Brain pericyte (primary cell): ENCODE measurements around the gene PNMA8B.
"Not testable (repeated sequence)": the region's sequence is repeated elsewhere in the genome, so short reads cannot be mapped to it uniquely, and the experiment has no call there.

ENCODE experiments used
- DNase-seq: peaks from one replicate; pipeline ENCODE4 v3.0.0-alpha.2; 2012; ENCODE audit warnings: low read depth, low spot score

Gene PNMA8B

DNA sequence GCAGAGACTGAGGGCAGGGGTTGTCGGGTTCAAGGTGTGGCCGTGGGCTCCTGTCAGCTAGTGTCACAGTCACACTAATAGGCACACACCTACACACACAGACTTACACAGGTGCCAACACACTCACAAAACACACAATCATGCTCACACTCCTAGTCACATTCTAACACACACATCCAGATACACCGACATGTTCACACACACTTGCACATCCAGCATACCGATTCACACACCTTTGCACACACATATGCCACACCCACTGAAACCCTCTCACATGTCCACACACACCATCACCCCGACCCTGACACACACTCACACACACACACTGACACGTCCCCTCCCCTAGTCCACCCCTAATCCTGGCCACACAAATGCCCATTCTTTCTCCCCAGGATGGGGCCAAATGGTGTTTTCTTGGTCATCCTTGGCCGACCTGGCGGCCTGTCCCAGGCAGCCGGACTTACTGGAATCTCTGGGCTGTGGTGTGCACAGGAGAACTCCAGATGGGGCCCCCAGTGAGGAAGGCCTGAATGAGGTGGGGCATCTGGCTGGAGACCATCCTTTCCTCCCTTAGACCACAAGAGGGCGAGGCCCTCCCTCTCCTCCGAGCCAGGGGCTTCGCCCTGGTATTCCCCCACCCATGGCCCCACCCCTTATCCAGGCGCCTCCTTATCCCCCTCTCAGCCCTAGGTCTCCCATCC, 19.1 kb upstream of the PNMA8B start:
- DNase-seq: no peak

DNA sequence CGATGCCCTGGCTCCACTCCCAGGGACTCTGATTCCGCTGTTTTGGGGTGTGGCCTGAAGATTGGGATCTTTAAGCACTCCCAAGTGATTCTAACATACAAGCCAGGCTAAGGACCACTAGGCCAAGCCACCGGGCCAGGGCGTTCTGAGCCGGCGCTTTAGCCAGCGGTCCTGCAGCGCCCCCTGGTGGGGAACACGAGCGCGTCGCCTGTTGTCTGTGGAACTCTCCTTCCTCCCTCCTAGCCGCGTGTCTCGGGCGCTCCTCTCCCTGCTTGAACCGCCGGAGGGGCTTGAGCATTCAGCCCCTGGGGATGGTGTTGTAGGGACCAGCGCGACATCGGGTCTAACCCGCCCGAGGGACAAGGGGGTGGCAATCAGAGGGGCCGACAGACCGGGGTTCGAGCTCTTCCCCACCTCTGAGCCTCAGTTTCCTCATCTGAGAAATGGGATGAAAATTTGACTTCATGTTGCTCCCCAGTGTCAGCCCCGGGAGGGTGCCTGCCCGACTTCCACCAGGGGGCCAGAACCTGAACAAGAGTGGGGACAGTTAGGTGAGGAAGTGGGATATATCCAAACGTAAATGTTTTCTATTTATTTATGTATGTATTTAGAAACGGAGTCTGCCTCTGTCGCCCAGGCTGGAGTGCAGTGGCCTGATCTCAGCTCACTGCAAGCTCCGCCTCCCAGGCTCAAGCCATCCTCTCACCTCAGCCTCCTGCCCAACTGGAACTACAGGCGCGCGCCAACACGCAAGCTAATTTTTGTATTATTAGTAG, 18.0 kb upstream of the PNMA8B start:
- DNase-seq: no peak

DNA sequence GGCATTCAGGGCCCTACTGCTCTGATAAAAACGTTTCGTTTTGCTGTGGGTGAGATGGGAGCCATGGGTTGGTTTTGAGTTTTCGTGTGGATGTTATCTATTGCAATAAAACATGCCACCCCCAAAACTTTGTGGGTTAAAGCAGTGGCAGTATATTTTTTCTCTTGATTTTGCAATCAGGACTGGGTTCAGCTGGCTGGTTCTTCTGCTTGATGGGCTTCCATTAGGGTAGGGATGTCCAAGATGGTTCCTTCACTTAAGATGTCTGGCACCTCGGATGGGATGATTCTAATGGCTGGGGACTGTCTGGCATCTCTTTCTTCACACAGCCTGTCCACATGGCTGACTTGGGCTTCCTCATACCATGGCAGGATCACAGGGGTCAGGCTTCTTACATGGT, 15.6 kb upstream of the PNMA8B start:
- no peak for DNase-seq

DNA sequence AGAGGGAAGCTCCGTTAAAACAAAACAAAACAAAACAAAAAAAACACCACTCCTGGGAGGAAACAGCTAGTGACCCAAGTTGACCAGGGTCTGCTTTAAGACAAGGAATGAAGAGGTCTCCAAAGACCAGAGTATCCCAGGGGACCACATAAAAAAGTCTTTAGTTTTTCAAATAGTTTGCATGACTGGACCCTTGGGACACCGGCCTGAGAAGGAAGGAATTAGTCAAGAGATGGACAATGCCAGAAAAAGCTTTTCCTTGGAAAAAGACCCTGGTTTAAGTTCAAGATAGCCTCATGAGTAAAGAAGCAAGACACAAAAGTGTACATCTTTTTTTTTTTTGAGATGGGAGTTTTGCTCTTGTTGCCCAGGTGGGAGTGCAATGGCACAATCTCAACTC, 12.5 kb upstream of the PNMA8B start:
- no peak for DNase-seq

DNA sequence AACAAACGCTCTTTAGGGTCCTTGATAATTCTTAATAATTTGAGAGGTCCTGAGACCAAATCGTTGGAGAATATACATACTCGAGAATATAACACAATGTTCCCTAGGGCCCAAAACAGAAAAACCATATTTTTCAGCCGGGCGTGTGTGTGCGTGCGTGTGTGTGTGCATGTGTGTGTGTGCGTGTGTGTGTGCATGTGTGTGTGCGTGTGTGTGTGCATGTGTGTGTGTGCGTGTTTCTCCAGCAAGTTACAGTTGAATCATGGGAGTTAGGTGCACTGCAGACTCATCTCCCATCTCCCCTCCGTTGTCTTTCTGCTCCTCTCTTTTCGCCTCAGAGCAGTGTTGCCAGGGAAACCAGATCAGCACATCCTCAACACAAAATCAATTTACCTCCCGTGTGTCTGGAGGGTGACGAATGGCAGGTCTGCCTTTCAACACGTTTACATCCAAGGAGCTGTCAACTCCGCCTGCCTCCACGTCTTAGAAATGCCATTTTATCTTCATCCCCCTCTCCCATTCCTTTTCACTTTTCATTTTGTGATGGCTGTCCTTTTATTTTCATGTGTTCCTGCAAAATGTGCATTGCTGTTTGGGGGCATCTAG, 8.3 kb upstream of the PNMA8B start:
- DNase-seq: no peak

- no peak for DNase-seq
Observed at GRCh38 chr19:46502891-46503290, 7.2 kb upstream of the PNMA8B start.

GRCh38 chr19:46499692-46500091, 4.0 kb upstream of the PNMA8B start:
- no peak for DNase-seq

- no peak for DNase-seq
Observed at GRCh38 chr19:46497773-46498172, 2.1 kb upstream of the PNMA8B start.

DNA sequence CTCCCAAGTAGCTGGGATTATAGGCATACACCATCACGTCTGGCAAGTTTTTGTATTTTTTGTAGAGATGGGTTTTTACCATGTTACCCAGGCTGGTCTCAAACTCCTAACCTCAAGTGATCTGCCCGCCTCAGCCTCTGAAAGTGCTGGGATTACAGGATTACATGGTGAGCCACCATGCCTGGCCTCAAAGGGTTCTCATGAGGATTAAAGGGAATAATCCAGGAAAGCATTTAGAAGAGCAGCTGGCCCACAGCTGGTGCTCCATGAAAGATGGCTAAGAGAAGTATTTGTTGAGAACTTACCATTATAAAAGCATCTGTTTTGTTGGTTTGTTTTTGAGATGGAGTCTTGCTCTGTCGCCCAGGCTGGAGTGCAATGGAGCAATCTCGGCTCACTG, 1.2 kb upstream of the PNMA8B start:
- DNase-seq: not testable (repeated sequence)

- no peak for DNase-seq
Observed at GRCh38 chr19:46496304-46496703, 637 bp upstream of the PNMA8B start.

DNA sequence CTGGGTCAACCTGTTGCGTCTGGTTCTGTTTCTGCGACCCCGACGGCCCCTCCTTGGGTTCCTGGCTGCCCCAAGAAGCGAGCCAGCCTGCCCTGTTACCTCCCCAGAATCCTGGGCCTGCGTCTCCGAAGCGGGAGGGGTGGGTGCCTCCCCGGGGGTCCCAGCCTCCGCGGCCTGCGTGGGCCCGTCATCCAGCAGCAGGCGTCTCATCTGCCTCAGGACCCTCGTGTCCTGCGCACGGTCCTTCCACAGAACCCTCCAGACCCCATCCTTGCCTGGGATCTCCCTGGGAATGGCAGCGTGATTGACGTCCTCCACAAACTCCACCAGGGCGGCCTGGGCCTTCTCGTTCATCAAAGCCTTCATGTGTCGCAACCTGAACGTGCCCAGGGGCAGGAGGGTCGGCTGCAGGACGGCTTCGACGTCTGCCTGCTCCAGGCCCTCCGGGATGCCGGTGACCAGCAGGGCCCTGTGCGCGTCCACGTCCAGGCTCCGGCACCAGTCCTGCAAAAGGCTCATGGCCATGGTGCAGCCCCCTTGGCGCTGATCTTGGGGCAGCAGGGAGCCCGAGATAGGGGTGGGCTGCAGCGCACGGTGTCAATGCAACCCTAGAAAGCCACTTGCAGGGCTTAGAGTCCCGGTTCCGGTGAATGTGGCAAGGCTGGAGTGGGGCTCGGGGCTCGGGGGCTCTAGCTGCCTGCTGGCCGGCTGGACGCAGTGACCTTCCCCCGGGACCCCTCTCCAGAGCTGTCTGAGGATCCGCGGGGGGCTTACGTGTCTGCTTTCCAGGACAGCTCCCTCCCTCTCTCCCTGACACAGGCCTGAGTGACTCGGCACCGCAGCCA, 504 bp downstream of the PNMA8B start:
- DNase-seq: no peak

- DNase-seq: no peak
Observed at GRCh38 chr19:46494146-46494940, 1.3 kb downstream of the PNMA8B start.

DNA sequence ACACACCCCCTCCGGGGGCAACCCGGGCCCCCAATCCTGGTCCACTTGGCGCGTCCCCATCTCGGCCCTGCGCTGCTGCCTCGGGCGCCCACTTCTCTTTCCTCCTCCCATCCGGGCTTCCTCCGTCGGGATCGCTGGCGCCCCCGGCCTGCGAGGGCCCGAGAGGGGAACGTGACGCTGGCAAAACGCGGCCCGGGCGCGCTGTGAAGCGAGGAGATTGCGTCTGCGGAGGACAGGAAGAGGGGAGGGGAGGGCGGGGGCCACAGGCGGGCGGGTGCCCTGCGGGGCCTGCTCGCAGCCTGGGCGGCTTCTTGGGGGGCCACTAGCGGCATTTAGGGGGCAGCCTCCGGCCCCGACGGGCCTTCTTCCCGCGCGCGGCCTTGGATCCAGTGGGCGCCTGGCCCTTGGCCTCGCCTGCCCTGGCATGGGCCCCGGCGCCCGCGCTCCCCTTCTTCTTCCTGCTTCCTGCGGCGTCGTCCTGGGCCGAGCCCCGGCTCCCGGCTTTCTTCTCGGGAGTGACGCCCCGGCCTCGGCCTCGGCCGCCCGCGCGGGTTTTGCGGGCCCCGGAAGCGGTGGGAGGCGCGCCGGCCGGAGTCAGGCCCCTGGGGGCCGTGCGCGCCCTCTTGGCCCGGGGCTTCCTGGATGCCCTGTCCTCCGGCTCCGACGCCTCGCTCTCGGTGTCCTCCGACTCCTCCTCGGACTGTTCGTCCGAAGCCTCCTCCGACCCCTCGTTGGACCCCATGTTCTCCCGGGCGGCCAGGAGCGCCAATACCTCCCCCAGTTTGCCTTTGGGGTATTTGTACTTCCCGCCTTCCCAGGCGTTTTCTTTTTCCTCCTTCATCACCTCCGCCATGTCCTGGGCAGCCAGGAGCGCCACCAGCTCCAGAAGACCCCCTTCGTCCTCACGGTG, 2.2 kb downstream of the PNMA8B start:
- DNase-seq: no peak

- no peak for DNase-seq
Observed at GRCh38 chr19:46492841-46493235, 2.8 kb downstream of the PNMA8B start.

DNA sequence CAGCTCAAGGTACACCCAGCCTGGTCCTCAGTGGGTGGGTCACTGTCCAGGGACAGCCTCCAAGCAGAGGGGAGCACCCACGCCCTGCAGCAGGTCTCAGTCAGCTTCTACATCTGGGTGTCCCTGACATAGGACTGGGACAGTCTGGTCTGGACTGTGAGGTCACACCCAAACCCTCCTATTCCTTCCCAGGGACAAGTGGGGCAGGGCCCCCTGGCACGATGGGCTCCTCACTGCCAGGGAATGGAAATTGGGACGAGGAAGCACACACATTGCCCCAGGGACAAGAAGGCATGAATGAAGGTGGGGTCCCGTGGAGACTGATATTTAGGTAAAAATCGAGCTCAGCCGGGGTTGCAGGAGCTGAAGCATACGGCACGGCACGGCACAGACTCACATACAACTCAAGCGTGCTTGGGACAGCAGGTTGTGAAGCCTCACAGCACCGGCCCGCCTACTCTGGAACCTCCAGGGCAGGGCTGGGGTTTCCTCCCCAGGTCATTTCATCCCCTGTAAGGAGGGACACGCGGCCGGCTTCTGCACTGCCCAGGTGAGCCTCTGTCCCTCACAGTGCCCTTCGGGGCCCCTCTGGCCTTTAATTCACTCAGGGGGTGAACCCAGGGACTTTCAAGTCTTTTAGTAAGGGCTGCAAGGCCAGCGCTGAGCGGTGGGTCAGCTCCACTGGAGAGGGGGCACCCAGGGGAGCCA, 3.5 kb downstream of the PNMA8B start:
- DNase-seq: no peak

GRCh38 chr19:46490774-46491173, 4.9 kb downstream of the PNMA8B start:
- DNase-seq: no peak

GRCh38 chr19:46489445-46490272, 6.0 kb downstream of the PNMA8B start:
- no peak for DNase-seq

DNA sequence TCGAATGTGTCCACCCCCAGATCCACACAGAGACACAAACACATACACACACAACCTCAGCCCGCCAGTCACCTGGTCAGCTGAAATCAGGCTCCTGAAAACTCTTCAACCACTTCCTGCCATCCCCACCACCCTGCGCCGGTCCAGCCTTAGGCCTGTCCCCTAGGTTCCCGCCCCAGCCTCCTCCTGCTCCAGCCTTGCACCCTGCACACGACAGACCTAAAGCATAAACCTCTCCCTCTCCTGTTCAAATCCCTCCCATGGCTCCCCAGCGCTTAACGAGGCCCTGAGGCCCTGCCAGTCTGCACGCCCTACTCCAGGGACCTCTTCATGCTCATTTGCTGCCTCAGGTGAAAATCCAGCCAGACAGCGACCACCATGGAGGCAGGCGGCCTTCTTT, 7.1 kb downstream of the PNMA8B start:
- DNase-seq: no peak
